Astrocyte (in vitro differentiated cells and primary cell): ENCODE results near the gene NEB. TPM values are rescaled to one million over a fixed set of nuclear protein-coding genes. Genes with fewer than 3 reads are reported as not detected.
"Not testable (repeated sequence)": the region's sequence is repeated elsewhere in the genome, so short reads cannot be mapped to it uniquely, and the experiment has no call there.

Source experiments
- DNase-seq: peaks from one replicate; pipeline ENCODE4 v3.0.0-alpha.2; 2010; ENCODE audit warnings: low read depth
- FAIRE-seq: peaks from 2 replicates; lab custom pipeline; 2011; peaks lifted over from hg19 to GRCh38; lab: Jason Lieb, UNC
- H2AFZ ChIP-seq: 2 replicates; pipeline ENCODE4 v1.6.0; 2012; ENCODE audit warnings: low read depth, low read length, inconsistent platforms
- H3K27ac ChIP-seq: 2 replicates; pipeline ENCODE4 v1.5.1; 2011; ENCODE audit warnings: low read depth, low read length, inconsistent platforms
- H3K27me3 ChIP-seq: 2 replicates; pipeline ENCODE4 v1.6.0; 2011; ENCODE audit warnings: low read length, inconsistent platforms; ENCODE audit not compliant: insufficient read depth
- H3K36me3 ChIP-seq: 2 replicates; pipeline ENCODE4 v1.5.1; 2011; ENCODE audit warnings: low read length, inconsistent platforms; ENCODE audit not compliant: insufficient read depth
- H3K4me1 ChIP-seq: 2 replicates; pipeline ENCODE4 v1.5.1; 2011; ENCODE audit warnings: low read length, inconsistent platforms; ENCODE audit not compliant: insufficient read depth
- H3K4me2 ChIP-seq: 2 replicates; pipeline ENCODE4 v1.6.0; 2012; ENCODE audit warnings: low read length, inconsistent platforms
- H3K4me3 ChIP-seq: 2 replicates; pipeline ENCODE4 v1.5.1; 2011; ENCODE audit warnings: low read depth, mild to moderate bottlenecking, low read length, inconsistent platforms; ENCODE audit not compliant: insufficient read depth
- H3K79me2 ChIP-seq: 2 replicates; pipeline ENCODE4 v1.6.0; 2012; ENCODE audit warnings: mild to moderate bottlenecking, low read length, inconsistent platforms; ENCODE audit not compliant: insufficient read depth
- H3K9ac ChIP-seq: 2 replicates; pipeline ENCODE4 v1.6.0; 2012; ENCODE audit warnings: mild to moderate bottlenecking, low read length, inconsistent platforms
- H3K9me3 ChIP-seq: 2 replicates; pipeline ENCODE4 v1.5.1; 2012; ENCODE audit warnings: low read depth, mild to moderate bottlenecking, low read length, inconsistent platforms; ENCODE audit not compliant: insufficient read depth
- H4K20me1 ChIP-seq: 2 replicates; pipeline ENCODE4 v1.6.0; 2012; ENCODE audit warnings: low read length, inconsistent platforms; ENCODE audit not compliant: insufficient read depth
- H3K27ac Mint-ChIP-seq: one replicate; pipeline ENCODE4 v1.8.0; 2021; ENCODE audit warnings: mild to moderate bottlenecking, mixed read lengths; ENCODE audit not compliant: unreplicated experiment
- H3K27me3 Mint-ChIP-seq: one replicate; pipeline ENCODE4 v1.8.0; 2021; ENCODE audit warnings: low read depth, mixed read lengths; ENCODE audit not compliant: unreplicated experiment
- H3K36me3 Mint-ChIP-seq: one replicate; pipeline ENCODE4 v1.8.0; 2021; ENCODE audit warnings: low read depth, mixed read lengths; ENCODE audit not compliant: unreplicated experiment
- H3K4me1 Mint-ChIP-seq: one replicate; pipeline ENCODE4 v1.8.0; 2021; ENCODE audit warnings: low read depth, mixed read lengths; ENCODE audit not compliant: unreplicated experiment
- H3K4me3 Mint-ChIP-seq: one replicate; pipeline ENCODE4 v1.8.0; 2021; ENCODE audit warnings: mild to moderate bottlenecking, moderate library complexity, mixed read lengths; ENCODE audit not compliant: unreplicated experiment
- H3K9me3 Mint-ChIP-seq: one replicate; pipeline ENCODE4 v1.8.0; 2021; ENCODE audit warnings: mild to moderate bottlenecking, mixed read lengths; ENCODE audit not compliant: unreplicated experiment
- CTCF ChIP-seq: IDR thresholded peaks from 2 replicates; pipeline ENCODE4 v1.5.1; 2011; ENCODE audit warnings: low read depth, mild to moderate bottlenecking, inconsistent platforms, low read length, moderate library complexity; ENCODE audit not compliant: insufficient read depth
- EZH2 ChIP-seq: IDR thresholded peaks from 2 replicates; pipeline ENCODE4 v1.6.1; 2012; ENCODE audit warnings: mild to moderate bottlenecking, low read length, inconsistent platforms; ENCODE audit not compliant: insufficient read depth
- total RNA-seq: library from RNA; stranded (reverse); gene quantifications from 2 replicates; pipeline ENCODE4 v1.2.1, GENCODE V29; 2021

NEB gene
- total RNA-seq, 1 donor from 2014 or later: 0.82 TPM

- Histone ChIP-seq H3K27ac (no peak overlapping the region), H2AFZ (no peak overlapping the region)
- H3K36me3 Mint-ChIP-seq: no peaks in the 10 kb centered on the region
These were observed 89.7 kb downstream of the NEB start for GRCh38 chr2:151644580-151644979.

GRCh38 chr2:151641895-151642294 is 92.4 kb downstream of the NEB start:
- H3K4me3 Mint-ChIP-seq, H3K27me3 Mint-ChIP-seq, H3K4me2 ChIP-seq, FAIRE-seq, H3K27me3 ChIP-seq, H4K20me1 ChIP-seq, H3K9me3 ChIP-seq, H3K4me1 Mint-ChIP-seq, H3K79me2 ChIP-seq, DNase-seq, H3K36me3 Mint-ChIP-seq, H3K9me3 Mint-ChIP-seq, H3K27ac Mint-ChIP-seq, H3K9ac ChIP-seq, H3K4me1 ChIP-seq, H3K27ac ChIP-seq, H3K36me3 ChIP-seq, H3K4me3 ChIP-seq, H2AFZ ChIP-seq: not testable (repeated sequence)

More at GRCh38 chr2:151644580-151644979, 89.7 kb downstream of the NEB start:
- H4K20me1 ChIP-seq: no peaks in the 10 kb centered on the region
- Mint-ChIP-seq H3K27ac (no peak overlapping the region), H3K4me3 (no peak overlapping the region), H3K9me3 (no peaks in the 10 kb centered on the region), H3K27me3 (no peaks in the 10 kb centered on the region), H3K4me1 (no peaks in the 10 kb centered on the region)
- no peaks in the 10 kb centered on the region for H3K4me1 ChIP-seq
- no peaks in the 10 kb centered on the region for H3K36me3 ChIP-seq
- TF ChIP-seq EZH2 (no peak), CTCF (no peak)
- H3K9ac ChIP-seq: no peak overlapping the region
- H3K27me3 ChIP-seq: no peaks in the 10 kb centered on the region
- no peaks in the 10 kb centered on the region for H3K79me2 ChIP-seq
- no peaks in the 10 kb centered on the region for H3K9me3 ChIP-seq
- H3K4me3 ChIP-seq: no peak overlapping the region
- DNase-seq: no peak
- no peak overlapping the region for H3K4me2 ChIP-seq
- FAIRE-seq: no peak

- H3K4me1 Mint-ChIP-seq: peaks cover 3% of the 10 kb centered on the region
- Histone ChIP-seq H3K79me2 (no peaks in the 10 kb centered on the region), H3K9me3 (no peaks in the 10 kb centered on the region), H3K9ac (no peak overlapping the region), H2AFZ (no peak overlapping the region), H4K20me1 (no peaks in the 10 kb centered on the region), H3K4me3 (no peak overlapping the region), H3K4me2 (no peak overlapping the region), H3K36me3 (no peaks in the 10 kb centered on the region), H3K27ac (no peak overlapping the region), H3K4me1 (no peaks in the 10 kb centered on the region), H3K27me3 (no peaks in the 10 kb centered on the region)
- H3K36me3 Mint-ChIP-seq: no peaks in the 10 kb centered on the region
- FAIRE-seq: no peak
- TF ChIP-seq CTCF (no peak), EZH2 (no peak)
- no peak overlapping the region for H3K4me3 Mint-ChIP-seq
- no peak overlapping the region for H3K27ac Mint-ChIP-seq
- DNase-seq: no peak
- H3K9me3 Mint-ChIP-seq: no peaks in the 10 kb centered on the region
- no peaks in the 10 kb centered on the region for H3K27me3 Mint-ChIP-seq
These were observed 94.2 kb downstream of the NEB start for GRCh38 chr2:151640087-151640486.
